HG03342 (cell line): Measurements from ENCODE around the gene RASAL2.
"Not testable (repeated sequence)": the region's sequence is repeated elsewhere in the genome, so short reads cannot be mapped to it uniquely, and the experiment has no call there.

Source experiments
- ATAC-seq: cut with Tn5 transposase; IDR thresholded peaks from one replicate; pipeline ENCODE4 v1.9.1; 2021; ENCODE audit warnings: mild to moderate bottlenecking, moderate library complexity; ENCODE audit not compliant: unreplicated experiment

RASAL2 gene

GRCh38 chr1:178330848-178331497, 237.1 kb downstream of the RASAL2 start:
- no peak for ATAC-seq

- no peak for ATAC-seq
These were observed 241.5 kb downstream of the RASAL2 start for GRCh38 chr1:178335426-178335825.

GRCh38 chr1:178337091-178337706, 243.3 kb downstream of the RASAL2 start:
- no peak for ATAC-seq

- no peak for ATAC-seq
These were observed 245.9 kb downstream of the RASAL2 start for GRCh38 chr1:178339834-178340233.

- ATAC-seq = no peak
These were observed 247.5 kb downstream of the RASAL2 start for GRCh38 chr1:178341261-178341956.

- ATAC-seq = no peak
These were observed 248.8 kb downstream of the RASAL2 start for GRCh38 chr1:178342745-178343144.

GRCh38 chr1:178344513-178345091, 250.7 kb downstream of the RASAL2 start:
- peak; percentile 85 for ATAC-seq

- no peak for ATAC-seq
These were observed 251.3 kb downstream of the RASAL2 start for GRCh38 chr1:178345238-178345637.

GRCh38 chr1:178345807-178346206, 251.9 kb downstream of the RASAL2 start:
- ATAC-seq = no peak

GRCh38 chr1:178349801-178350200, 255.9 kb downstream of the RASAL2 start:
- no peak for ATAC-seq

- not testable (repeated sequence) for ATAC-seq
These were observed 258.0 kb downstream of the RASAL2 start for GRCh38 chr1:178351911-178352310.

- no peak for ATAC-seq
These were observed 259.0 kb downstream of the RASAL2 start for GRCh38 chr1:178352790-178353416.

GRCh38 chr1:178353524-178353923, 259.6 kb downstream of the RASAL2 start:
- ATAC-seq = no peak

- no peak for ATAC-seq
These were observed 260.9 kb downstream of the RASAL2 start for GRCh38 chr1:178354816-178355215.

- no peak for ATAC-seq
These were observed 262.4 kb downstream of the RASAL2 start for GRCh38 chr1:178356299-178356698.

- ATAC-seq = no peak
These were observed 264.6 kb downstream of the RASAL2 start for GRCh38 chr1:178358456-178358855.

- no peak for ATAC-seq
These were observed 266.5 kb downstream of the RASAL2 start for GRCh38 chr1:178360421-178360820.

- no peak for ATAC-seq
These were observed 267.9 kb downstream of the RASAL2 start for GRCh38 chr1:178361847-178362246.

- ATAC-seq = no peak
These were observed 268.8 kb downstream of the RASAL2 start for GRCh38 chr1:178362747-178363146.

- ATAC-seq = no peak
These were observed 270.9 kb downstream of the RASAL2 start for GRCh38 chr1:178364782-178365181.

- no peak for ATAC-seq
These were observed 273.2 kb downstream of the RASAL2 start for GRCh38 chr1:178367151-178367550.
